ENCODE data around the gene KLHL22. TPM values are rescaled to one million over a fixed set of nuclear protein-coding genes. Genes with fewer than 3 reads are reported as not detected.

KLHL22 gene
- total RNA-seq, 2 donors from 2014 or later: 16.3 to 20.0 TPM

GRCh38 chr22:20457506-20458240, 37.9 kb downstream of the KLHL22 start:
- intact Hi-C loops (cut with DNase I): loop anchor here in 1 of 2 donors (10.0 kb wide), 1 partner anchor 53 kb away; no protein-coding TSS in a partner anchor
- DNase-seq (ENCODE audit: low spot score): peak; percentile 80

- no peak for DNase-seq (ENCODE audit: low spot score)
- intact Hi-C loops (cut with DNase I): loop anchor here in 1 of 2 donors (10.0 kb wide), 1 partner anchor 52 kb away; no protein-coding TSS in a partner anchor
Measured at GRCh38 chr22:20456722-20457076, 38.9 kb downstream of the KLHL22 start.

- intact Hi-C loops (cut with DNase I): loop anchor here in 1 of 2 donors (10.0 kb wide), 1 partner anchor 51 kb away; no protein-coding TSS in a partner anchor
- peak; percentile 92 for DNase-seq (ENCODE audit: low spot score)
Measured at GRCh38 chr22:20456064-20456721, 39.4 kb downstream of the KLHL22 start.

- peak; percentile 26 for DNase-seq (ENCODE audit: low spot score)
- intact Hi-C loops (cut with DNase I): loop anchor here in 1 of 2 donors (2.0 to 10.0 kb wide), 2 partner anchors 35 to 51 kb away; no protein-coding TSS in a partner anchor
Measured at GRCh38 chr22:20455709-20456063, 39.9 kb downstream of the KLHL22 start.

GRCh38 chr22:20453222-20453621, 42.4 kb downstream of the KLHL22 start:
- intact Hi-C loops (cut with DNase I): loop anchor here in 1 of 2 donors (10.0 kb wide), 1 partner anchor 48 kb away; no protein-coding TSS in a partner anchor
- DNase-seq (ENCODE audit: low spot score): no peak

- intact Hi-C loops (cut with DNase I): loop anchor here in 1 of 2 donors (10.0 kb wide), 1 partner anchor 47 kb away; no protein-coding TSS in a partner anchor
Measured at GRCh38 chr22:20451920-20452319, 43.7 kb downstream of the KLHL22 start.

GRCh38 chr22:20451129-20451778, 44.3 kb downstream of the KLHL22 start:
- DNase-seq (ENCODE audit: low spot score): peak; percentile 7
- intact Hi-C loops (cut with DNase I): loop anchor here in 1 of 2 donors (10.0 kb wide), 1 partner anchor 46 kb away; no protein-coding TSS in a partner anchor

More at GRCh38 chr22:20451920-20452319, 43.7 kb downstream of the KLHL22 start:
- DNase-seq (ENCODE audit: low spot score): no peak

- no peak for DNase-seq (ENCODE audit: low spot score)
- intact Hi-C loops (cut with DNase I): loop anchor here in 1 of 2 donors (10.0 kb wide), 1 partner anchor 46 kb away; no protein-coding TSS in a partner anchor
Measured at GRCh38 chr22:20450551-20450906, 45.1 kb downstream of the KLHL22 start.

- DNase-seq (ENCODE audit: low spot score): no peak
- intact Hi-C loops (cut with DNase I): loop anchor here in 1 of 2 donors (10.0 kb wide), 1 partner anchor 45 kb away; no protein-coding TSS in a partner anchor
Measured at GRCh38 chr22:20449819-20450550, 45.6 kb downstream of the KLHL22 start.

GRCh38 chr22:20448630-20449029, 47.0 kb downstream of the KLHL22 start:
- no peak for DNase-seq (ENCODE audit: low spot score)
- intact Hi-C loops (cut with DNase I): no loop called here

GRCh38 chr22:20446383-20446970, 49.1 kb downstream of the KLHL22 start:
- intact Hi-C loops (cut with DNase I): no loop called here

GRCh38 chr22:20444325-20444724, 51.3 kb downstream of the KLHL22 start:
- intact Hi-C loops (cut with DNase I): no loop called here

More at GRCh38 chr22:20446383-20446970, 49.1 kb downstream of the KLHL22 start:
- no peak for DNase-seq (ENCODE audit: low spot score)

GRCh38 chr22:20442485-20443284, 52.9 kb downstream of the KLHL22 start:
- DNase-seq (ENCODE audit: low spot score): peak; percentile 50
- intact Hi-C loops (cut with DNase I): no loop called here

More at GRCh38 chr22:20444325-20444724, 51.3 kb downstream of the KLHL22 start:
- no peak for DNase-seq (ENCODE audit: low spot score)

GRCh38 chr22:20441631-20442484, 53.7 kb downstream of the KLHL22 start:
- DNase-seq (ENCODE audit: low spot score): peak; percentile 83
- intact Hi-C loops (cut with DNase I): no loop called here

- peak; percentile 64 for DNase-seq (ENCODE audit: low spot score)
Measured at GRCh38 chr22:20440637-20441591, 54.7 kb downstream of the KLHL22 start.

More at GRCh38 chr22:20440637-20441591, 54.7 kb downstream of the KLHL22 start:
- intact Hi-C loops (cut with DNase I): no loop called here
